ENCODE measurements around the gene PEX5L.

DNA sequence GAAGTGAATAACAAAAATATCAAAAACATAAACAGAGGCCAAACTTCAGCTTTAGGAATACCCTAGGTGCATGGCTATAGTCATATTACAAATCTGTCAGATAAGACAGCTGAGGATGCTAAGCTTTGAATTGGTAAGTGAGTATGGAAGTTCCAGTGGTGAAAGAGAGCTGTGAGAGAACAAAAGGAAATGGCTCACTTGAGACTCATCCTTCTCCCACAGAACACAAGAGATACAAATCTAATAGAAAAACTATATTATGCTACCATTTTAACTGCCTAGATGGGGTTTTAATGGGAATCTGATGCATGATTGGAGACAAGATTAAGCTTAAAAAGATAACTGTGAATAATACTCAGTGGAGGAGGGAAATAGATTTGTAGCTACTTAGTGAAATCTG lies 21.5 kb upstream of the PEX5L start:
- no peak for TF ChIP-seq POLR2A (IDR thresholded peaks at IDR 0.05)
- TF ChIP-seq, protein P1, sequence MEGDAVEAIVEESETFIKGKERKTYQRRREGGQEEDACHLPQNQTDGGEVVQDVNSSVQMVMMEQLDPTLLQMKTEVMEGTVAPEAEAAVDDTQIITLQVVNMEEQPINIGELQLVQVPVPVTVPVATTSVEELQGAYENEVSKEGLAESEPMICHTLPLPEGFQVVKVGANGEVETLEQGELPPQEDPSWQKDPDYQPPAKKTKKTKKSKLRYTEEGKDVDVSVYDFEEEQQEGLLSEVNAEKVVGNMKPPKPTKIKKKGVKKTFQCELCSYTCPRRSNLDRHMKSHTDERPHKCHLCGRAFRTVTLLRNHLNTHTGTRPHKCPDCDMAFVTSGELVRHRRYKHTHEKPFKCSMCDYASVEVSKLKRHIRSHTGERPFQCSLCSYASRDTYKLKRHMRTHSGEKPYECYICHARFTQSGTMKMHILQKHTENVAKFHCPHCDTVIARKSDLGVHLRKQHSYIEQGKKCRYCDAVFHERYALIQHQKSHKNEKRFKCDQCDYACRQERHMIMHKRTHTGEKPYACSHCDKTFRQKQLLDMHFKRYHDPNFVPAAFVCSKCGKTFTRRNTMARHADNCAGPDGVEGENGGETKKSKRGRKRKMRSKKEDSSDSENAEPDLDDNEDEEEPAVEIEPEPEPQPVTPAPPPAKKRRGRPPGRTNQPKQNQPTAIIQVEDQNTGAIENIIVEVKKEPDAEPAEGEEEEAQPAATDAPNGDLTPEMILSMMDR (IDR thresholded peaks at IDR 0.05): no peak

All from tibial nerve (tissue), 3 donors.